K562 (cell line): ENCODE data around the gene A1BG. TPM values are rescaled to one million over a fixed set of nuclear protein-coding genes. Genes with fewer than 3 reads are reported as not detected.
A peak's percentile ranks its signal among the peaks of the same experiment; 100 is the strongest.

Source experiments
- ATAC-seq: fragments of 200-7000 bp; cut with Tn5 transposase; 3 replicates; pipeline ENCODE4 v1.9.1; 2020; ENCODE audit warnings: moderate library complexity
- BruUV-seq: library from RNA; stranded (reverse); fragments of 400-500 nt; replicated peaks from 2 replicates; lab custom pipeline; 2021; lab: Mats Ljungman, UMichigan
- CTCF ChIA-PET: fragments of 300-600 bp; formaldehyde crosslinking; extraction: SDS; loops from one replicate; lab custom pipeline; 2021; ENCODE audit warnings: low intra/inter-chr PET ratio; lab: Yijun Ruan, JAX
- POLR2A ChIA-PET: fragments of 300-600, 350-650 bp; sonication (Branson Sonifier 250); formaldehyde crosslinking; extraction: SDS; loops from one replicate; lab custom pipeline; 2021; ENCODE audit warnings: antibody characterized with exemption, inconsistent platforms; lab: Yijun Ruan, JAX
- DNase-seq, 4 experiments: peaks; one replicate each; pipeline versions ENCODE4 v3.0.0 to v3.0.0-alpha.2; 2011 to 2018; ENCODE audit warnings: low spot score in 3 of 4, mixed read lengths in 3 of 4; ENCODE audit errors: extremely low read depth in 1 of 4
- FAIRE-seq: peaks from 2 replicates; lab custom pipeline; 2011; peaks lifted over from hg19 to GRCh38; lab: Jason Lieb, UNC
- H2AFZ ChIP-seq: 2 replicates; pipeline ENCODE4 v1.6.0; 2011; ENCODE audit warnings: low read depth, low read length, control low read depth, inconsistent platforms
- H3K27ac ChIP-seq: fragments of 200-600 bp; 3 replicates; pipeline ENCODE4 v1.8.0; 2011; ENCODE audit warnings: low read depth, mild to moderate bottlenecking, control low read depth, inconsistent platforms, low read length, moderate library complexity, mixed read lengths; ENCODE audit errors: extremely low read depth
- H3K27me3 ChIP-seq, 2 experiments: fragments of 300-600 bp in 1 of 2; 2 replicates in 1 of 2; 3 replicates in 1 of 2; pipeline versions ENCODE4 v1.6.0 to v1.8.0; 2011; ENCODE audit warnings: inconsistent platforms in 2 of 2, low read length in 2 of 2, mild to moderate bottlenecking in 1 of 2, mixed read lengths in 1 of 2, moderate library complexity in 1 of 2; ENCODE audit not compliant: control insufficient read depth in 2 of 2, insufficient read depth in 2 of 2
- H3K36me3 ChIP-seq: fragments of 300-600 bp; 3 replicates; pipeline ENCODE4 v1.8.0; 2011; ENCODE audit warnings: mild to moderate bottlenecking, low read length, inconsistent platforms; ENCODE audit not compliant: control insufficient read depth, insufficient read depth
- H3K4me1 ChIP-seq, 2 experiments: fragments of 200-600 bp in 1 of 2; replicated peaks in 1 of 2; 2 replicates in 1 of 2; 3 replicates in 1 of 2; pipeline versions ENCODE4 v1.5.1 to v1.8.0; 2011; ENCODE audit warnings: inconsistent platforms in 2 of 2, low read length in 2 of 2, mild to moderate bottlenecking in 1 of 2, mixed read lengths in 1 of 2, moderate library complexity in 1 of 2; ENCODE audit not compliant: control insufficient read depth in 2 of 2, insufficient read depth in 2 of 2
- H3K4me2 ChIP-seq: 2 replicates; pipeline ENCODE4 v1.6.1; 2011; ENCODE audit warnings: low read length, control low read depth, inconsistent platforms, mixed read lengths; ENCODE audit not compliant: insufficient read depth
- H3K4me3 ChIP-seq: fragments of 200-600 bp; sonication (generic), shearing (Covaris generic); 2 replicates; pipeline ENCODE4 v1.5.1; 2016; ENCODE audit warnings: control low read depth, inconsistent platforms
- H3K79me2 ChIP-seq: fragments of 200-600 bp; 3 replicates; pipeline ENCODE4 v1.8.0; 2011; ENCODE audit warnings: low read length, inconsistent platforms; ENCODE audit not compliant: control insufficient read depth, insufficient read depth
- H3K9ac ChIP-seq, 2 experiments: 2 replicates each; pipeline versions ENCODE4 v1.6.0 to v1.6.1; 2011; ENCODE audit warnings: low read depth in 2 of 2, low read length in 2 of 2, control low read depth in 1 of 2, inconsistent platforms in 1 of 2, mild to moderate bottlenecking in 1 of 2, mixed read lengths in 1 of 2; ENCODE audit not compliant: insufficient read depth in 1 of 2
- H3K9me1 ChIP-seq: one replicate; pipeline ENCODE4 v1.6.0; 2011; ENCODE audit warnings: inconsistent platforms, mild to moderate bottlenecking, low read length, moderate library complexity; ENCODE audit not compliant: control insufficient read depth, insufficient read depth
- H3K9me3 ChIP-seq: replicated peaks from 2 replicates; pipeline ENCODE4 v1.5.1; 2011; ENCODE audit warnings: low read depth, low read length, inconsistent platforms; ENCODE audit not compliant: control insufficient read depth, insufficient read depth
- H4K20me1 ChIP-seq: replicated peaks from 2 replicates; pipeline ENCODE4 v1.6.1; 2011; ENCODE audit warnings: low read length, inconsistent platforms, mixed read lengths; ENCODE audit not compliant: control insufficient read depth, insufficient read depth
- BMI1 ChIP-seq: fragments of 150-350 bp; IDR thresholded peaks from 2 replicates; pipeline ENCODE4 v1.6.1; 2014; ENCODE audit warnings: low read length
- HMGXB4 ChIP-seq: sonication (generic); formaldehyde crosslinking; IDR thresholded peaks from 2 replicates; pipeline ENCODE4 v1.8.1; 2023; ENCODE audit warnings: mild to moderate bottlenecking, missing genetic modification reagents
- ZNF512 ChIP-seq: IDR thresholded peaks from 2 replicates; pipeline ENCODE4 v1.6.1; 2016; ENCODE audit warnings: missing genetic modification characterization, missing compliant biosample characterization
- WGBS: fragments of 100-300 bp; shearing (Covaris generic); methylation state at CpG from one replicate; pipeline ENCODE4 v1.1.6; 2016; ENCODE audit warnings: low coverage, mixed read lengths; ENCODE audit not compliant: insufficient coverage; ENCODE audit errors: missing lambda C conversion rate; 5-methylcytosine and 5-hydroxymethylcytosine counted together
- in situ Hi-C: fragments of 300-500 bp; cut with MboI; formaldehyde crosslinking; loops from 4 replicates; pipeline ENCODE4 v1.15.0; 2018; ENCODE audit warnings: inconsistent platforms, mixed read lengths
- intact Hi-C: fragments of 100-400 bp; cut with micrococcal nuclease; formaldehyde crosslinking; loops from 2 replicates; pipeline ENCODE4 v1.14.2; 2022
- polyA plus RNA-seq, 8 experiments: library from polyadenylated mRNA; depleted of rRNA in 4 of 8; stranded (reverse) in 5 of 8; unstranded in 3 of 8; fragments of >200 nt; fragmentation: Nextera tagmentation in 2 of 8; fragmentation: Illumina TruSeq in 1 of 8; extraction: Ambion mirVana in 2 of 8; extraction: Trizol in 1 of 8; gene quantifications; 2 replicates each; pipeline versions ENCODE4 v1.2.1 to v1.2.3, GENCODE V29; 2011 to 2014; ENCODE audit warnings: inconsistent platforms in 1 of 8, missing spikeins in 1 of 8
- total RNA-seq, 7 experiments: library from RNA; depleted of rRNA in 6 of 7; stranded (reverse); fragments of >200 nt in 6 of 7; fragmentation: Illumina TruSeq in 2 of 7; extraction: Trizol in 2 of 7; gene quantifications; 2 replicates each; pipeline versions ENCODE4 v1.2.1 to v1.2.3, GENCODE V29; 2011 to 2021; ENCODE audit warnings: low replicate concordance in 1 of 7

A1BG gene
- total and polyA plus RNA-seq, 9 of the 15 experiments (the other 6 are each of a cell fraction or from before 2014, with no cell fraction given): 0.10 to 19.8 (median 2.6) TPM

- Histone ChIP-seq H3K9ac (no peak overlapping the region), H3K27me3 (no peaks in the 10 kb centered on the region), H3K36me3 (no peaks in the 10 kb centered on the region), H2AFZ (no peak overlapping the region), H4K20me1 (no peaks in the 10 kb centered on the region), H3K79me2 (no peaks in the 10 kb centered on the region), H3K4me2 (no peak overlapping the region), H3K4me1 (peaks cover 5 to 25% of the 10 kb centered on the region in 2 experiments; a peak in 4 of 5 replicates), H3K27ac (no peak overlapping the region), H3K9me3 (no peaks in the 10 kb centered on the region), H3K9me1 (no peaks in the 10 kb centered on the region), H3K4me3 (no peak overlapping the region)
- intact Hi-C loops (no loop called here), in situ Hi-C loops (no loop called here)
- WGBS: 74% methylated on average over 4 of the region's 8 CpGs
- DNase-seq (no peak), ATAC-seq (no peak), FAIRE-seq (no peak)
- POLR2A ChIA-PET: interaction anchor here (0.6 to 3.6 kb wide), 2 partner anchors 13 to 29 kb away, joined by 3 to 20 read pairs; partner anchors contain the start of gene ZNF497
- BruUV-seq: TSS peak; percentile 42
- CTCF ChIA-PET: interaction anchor here (0.6 kb wide), 1 partner anchor 9 kb away, joined by 3 read pairs; no protein-coding TSS in a partner anchor
- TF ChIP-seq BMI1 (no peak), ZNF512 (peak; percentile 48; the same call in 1 of the 2 replicates), HMGXB4 (CRISPR knock-in tag) (no peak)
Measured at GRCh38 chr19:58349590-58349989, 3.7 kb downstream of the A1BG start.
